ENCODE measurements around the gene LHFPL3. TPM values are rescaled to one million over a fixed set of nuclear protein-coding genes. Genes with fewer than 3 reads are reported as not detected.

Gene LHFPL3
- total RNA-seq, 1 donor, result not detected

DNA sequence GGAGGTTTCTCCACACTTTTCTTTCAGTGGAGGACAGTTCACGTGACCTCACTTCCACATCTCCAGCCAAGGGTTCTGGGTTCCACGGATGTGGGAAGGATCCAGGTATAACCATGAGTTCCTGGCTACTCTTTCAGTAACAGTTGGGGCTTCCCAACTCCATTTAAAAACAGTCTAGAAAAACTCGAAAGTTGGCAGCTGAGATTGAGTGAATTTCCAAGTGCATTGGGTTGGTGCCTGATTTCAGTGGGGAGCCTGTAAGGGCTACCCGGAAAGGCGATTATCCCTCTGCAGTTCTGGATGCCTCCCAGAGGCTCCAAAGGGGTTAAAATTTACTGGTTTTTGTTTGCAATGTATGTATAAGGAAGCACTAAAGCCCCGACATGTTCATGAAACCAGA lies 24.3 kb downstream of the LHFPL3 start:
- Histone ChIP-seq H3K4me1 (ENCODE audit: insufficient read depth, low read length) (no peaks in the 10 kb centered on the region), H3K9me3 (ENCODE audit: low read depth, low read length) (no peaks in the 10 kb centered on the region), H3K27me3 (ENCODE audit: insufficient read depth, low read length) (no peaks in the 10 kb centered on the region)

DNA sequence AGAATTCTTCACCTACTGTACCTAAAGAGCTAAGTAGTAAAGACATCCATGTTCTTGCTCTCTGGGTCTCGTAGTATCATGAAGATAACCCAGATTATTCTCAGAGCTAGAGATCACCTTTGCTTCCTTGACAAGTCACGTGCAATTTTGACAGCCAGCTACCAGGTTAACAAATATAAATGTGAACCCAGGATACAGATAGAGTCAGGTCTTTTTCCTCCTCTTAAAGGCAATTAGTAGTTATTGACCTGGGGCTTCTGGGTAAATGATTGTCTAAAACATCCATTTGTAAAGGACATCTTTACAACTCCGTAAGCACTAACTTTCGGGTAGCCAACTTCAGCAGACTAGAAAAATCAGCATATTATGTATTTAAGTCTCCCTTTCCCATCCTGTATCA lies 28.8 kb downstream of the LHFPL3 start:
- Histone ChIP-seq H3K9me3 (ENCODE audit: low read depth, low read length) (no peaks in the 10 kb centered on the region), H3K4me3 (ENCODE audit: low read length) (no peak overlapping the region), H3K27me3 (ENCODE audit: insufficient read depth, low read length) (no peaks in the 10 kb centered on the region), H3K4me1 (ENCODE audit: insufficient read depth, low read length) (no peaks in the 10 kb centered on the region)

More for the DNA sequence above, 24.3 kb downstream of the LHFPL3 start:
- H3K4me3 ChIP-seq (ENCODE audit: low read length), result no peak overlapping the region

DNA sequence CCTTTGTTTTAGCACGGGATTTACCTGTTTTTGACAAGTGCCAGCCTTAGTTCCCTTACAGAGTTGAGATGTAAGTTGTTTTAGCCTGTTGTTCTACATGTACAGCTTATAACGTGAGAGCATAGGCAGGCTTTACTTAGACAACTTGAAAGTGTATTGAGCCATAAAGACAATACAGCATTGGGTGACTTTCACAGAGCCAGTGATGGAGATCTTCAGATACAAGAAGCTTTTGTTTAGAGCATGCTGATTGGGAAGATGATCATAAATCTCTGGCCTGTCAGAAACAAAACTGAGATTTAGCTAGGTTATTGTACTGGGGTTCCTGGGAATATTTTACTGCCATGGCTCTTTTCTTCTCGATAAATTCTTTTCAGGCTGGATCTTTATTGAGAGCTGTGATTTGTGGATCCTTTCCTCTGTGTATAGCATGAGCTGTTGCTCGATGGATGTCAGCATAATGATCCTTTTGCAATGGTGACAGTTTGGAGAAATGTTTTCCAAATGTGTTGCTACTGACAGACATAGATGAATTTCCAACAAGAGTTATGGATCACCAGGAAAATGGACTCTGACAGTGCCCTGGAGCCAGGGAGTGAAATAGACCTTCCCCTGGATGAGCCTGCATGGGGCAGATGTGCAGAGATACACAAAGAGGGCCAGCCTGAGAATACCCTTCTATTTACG lies 30.2 kb downstream of the LHFPL3 start:
- no peaks in the 10 kb centered on the region for H3K4me1 ChIP-seq (ENCODE audit: insufficient read depth, low read length)
- H3K4me3 ChIP-seq (ENCODE audit: low read length), result no peak overlapping the region
- no peaks in the 10 kb centered on the region for H3K9me3 ChIP-seq (ENCODE audit: low read depth, low read length)
- no peaks in the 10 kb centered on the region for H3K27me3 ChIP-seq (ENCODE audit: insufficient read depth, low read length)

DNA sequence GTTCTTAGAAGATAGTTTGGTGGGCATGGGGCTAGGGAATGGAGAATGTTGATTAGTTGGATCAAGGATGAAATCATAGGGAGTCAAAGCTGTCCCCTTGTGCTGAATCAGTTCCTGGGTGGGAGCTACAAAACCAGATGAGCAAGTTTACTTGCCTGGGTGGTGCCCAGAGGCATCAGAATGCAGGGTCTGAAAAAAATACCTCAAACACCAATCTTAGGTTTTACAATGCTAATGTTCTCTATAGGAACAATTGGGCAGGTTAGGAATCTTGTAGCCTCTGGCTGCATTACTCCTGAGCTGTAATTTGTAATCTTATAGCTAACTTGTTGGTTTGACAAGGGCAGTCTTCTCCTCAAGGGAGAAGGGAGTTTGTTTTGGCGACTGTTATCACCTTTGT lies 34.4 kb downstream of the LHFPL3 start:
- Histone ChIP-seq H3K9me3 (ENCODE audit: low read depth, low read length) (no peaks in the 10 kb centered on the region), H3K4me1 (ENCODE audit: insufficient read depth, low read length) (no peaks in the 10 kb centered on the region), H3K4me3 (ENCODE audit: low read length) (no peak overlapping the region), H3K27me3 (ENCODE audit: insufficient read depth, low read length) (no peaks in the 10 kb centered on the region)

DNA sequence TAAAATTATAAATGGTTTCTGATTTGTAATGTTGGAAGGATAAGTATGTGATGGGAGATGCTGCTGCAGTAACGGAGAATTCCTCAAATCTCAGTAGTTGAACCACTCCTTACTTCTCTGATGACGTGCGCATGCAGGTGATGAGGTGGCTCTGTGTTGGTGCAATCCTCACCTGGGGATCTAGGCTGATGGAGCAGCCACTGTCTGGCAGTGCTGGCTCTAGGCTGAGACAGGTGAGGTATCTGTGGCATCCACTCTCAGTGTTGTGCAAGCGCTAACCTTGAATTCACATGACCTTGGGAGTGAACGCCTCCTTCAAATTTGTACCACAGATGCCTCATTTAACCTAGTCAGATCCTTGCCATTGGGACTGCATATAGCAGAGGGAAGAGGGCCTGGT lies 35.0 kb downstream of the LHFPL3 start:
- Histone ChIP-seq H3K4me1 (ENCODE audit: insufficient read depth, low read length) (no peaks in the 10 kb centered on the region), H3K9me3 (ENCODE audit: low read depth, low read length) (no peaks in the 10 kb centered on the region), H3K27me3 (ENCODE audit: insufficient read depth, low read length) (no peaks in the 10 kb centered on the region), H3K4me3 (ENCODE audit: low read length) (no peak overlapping the region)

DNA sequence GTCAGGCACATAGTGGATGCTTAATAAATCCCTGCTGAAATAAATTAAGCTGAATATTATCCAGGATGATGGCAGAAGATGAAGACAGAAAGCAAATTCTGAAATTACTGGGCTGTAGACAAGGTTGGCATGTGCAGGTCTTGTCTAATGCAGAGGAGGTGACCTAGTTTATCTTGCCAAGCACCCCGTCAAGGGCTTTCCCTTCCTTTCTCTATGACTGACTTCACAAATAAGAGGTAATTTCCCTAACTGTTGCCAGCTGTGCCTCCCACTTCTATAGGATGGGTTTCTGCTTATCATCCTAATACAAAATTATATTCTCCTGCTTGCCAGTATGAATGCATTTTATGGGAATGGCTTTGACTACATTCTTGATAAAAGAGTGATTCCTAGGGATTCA lies 38.0 kb downstream of the LHFPL3 start:
- Histone ChIP-seq H3K4me3 (ENCODE audit: low read length) (no peak overlapping the region), H3K4me1 (ENCODE audit: insufficient read depth, low read length) (no peaks in the 10 kb centered on the region), H3K9me3 (ENCODE audit: low read depth, low read length) (no peaks in the 10 kb centered on the region), H3K27me3 (ENCODE audit: insufficient read depth, low read length) (no peaks in the 10 kb centered on the region)

DNA sequence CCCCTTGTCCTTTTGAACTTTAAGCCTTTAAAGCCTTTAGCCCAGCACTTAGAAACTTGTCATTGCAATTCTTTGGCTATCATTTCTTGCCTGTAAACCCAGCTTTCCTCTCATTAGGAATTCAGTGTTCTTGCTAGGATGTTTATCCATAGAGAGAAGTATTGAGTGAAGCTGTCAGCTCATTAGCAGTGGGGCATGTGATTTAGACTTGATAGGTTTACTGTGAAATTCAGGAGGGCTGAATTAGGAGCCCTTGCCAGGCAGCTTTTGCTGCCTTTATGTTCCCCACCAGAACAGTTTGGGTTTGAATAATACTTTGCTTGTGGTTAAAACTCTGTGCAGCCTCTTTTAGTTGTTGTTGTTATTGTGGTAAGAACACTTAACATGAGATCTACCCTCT lies 39.5 kb downstream of the LHFPL3 start:
- Histone ChIP-seq H3K9me3 (ENCODE audit: low read depth, low read length) (no peaks in the 10 kb centered on the region), H3K4me3 (ENCODE audit: low read length) (no peak overlapping the region), H3K4me1 (ENCODE audit: insufficient read depth, low read length) (no peaks in the 10 kb centered on the region), H3K27me3 (ENCODE audit: insufficient read depth, low read length) (no peaks in the 10 kb centered on the region)

DNA sequence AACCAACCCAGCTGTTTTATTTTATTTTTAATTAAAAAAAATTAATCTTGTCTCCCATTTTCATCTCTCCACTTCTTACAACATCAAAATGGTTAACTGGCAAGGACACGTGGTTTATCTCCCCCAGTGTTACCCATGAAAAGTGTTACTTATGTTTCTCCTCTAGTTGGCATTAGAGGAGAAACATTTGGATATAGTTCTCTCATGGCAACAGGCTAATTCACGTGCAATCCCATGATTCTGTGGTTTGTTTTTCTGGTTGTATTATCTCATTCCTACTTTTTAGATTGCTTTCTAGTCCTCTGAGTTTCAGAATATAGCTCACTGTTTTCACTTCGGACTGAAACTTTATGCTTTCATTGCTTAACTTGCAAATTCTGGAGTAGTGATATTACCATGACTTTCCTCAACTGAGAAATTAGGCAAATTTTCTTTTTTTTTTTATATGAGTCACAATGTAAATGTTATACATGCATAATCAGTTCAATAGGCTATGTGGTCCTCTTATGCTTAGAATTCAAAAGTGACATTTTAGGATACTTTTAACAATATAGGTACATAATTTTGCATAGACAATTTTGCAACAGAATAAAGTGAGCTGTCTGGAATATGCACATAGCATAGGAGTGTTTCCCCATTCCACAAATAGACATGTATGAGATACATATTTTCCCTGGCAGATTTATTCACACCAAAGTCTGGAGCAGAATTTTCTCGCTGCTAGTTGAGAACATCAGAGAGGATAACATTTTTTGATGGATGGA lies 43.0 kb downstream of the LHFPL3 start:
- H3K4me1 ChIP-seq (ENCODE audit: insufficient read depth, low read length), result no peaks in the 10 kb centered on the region

DNA sequence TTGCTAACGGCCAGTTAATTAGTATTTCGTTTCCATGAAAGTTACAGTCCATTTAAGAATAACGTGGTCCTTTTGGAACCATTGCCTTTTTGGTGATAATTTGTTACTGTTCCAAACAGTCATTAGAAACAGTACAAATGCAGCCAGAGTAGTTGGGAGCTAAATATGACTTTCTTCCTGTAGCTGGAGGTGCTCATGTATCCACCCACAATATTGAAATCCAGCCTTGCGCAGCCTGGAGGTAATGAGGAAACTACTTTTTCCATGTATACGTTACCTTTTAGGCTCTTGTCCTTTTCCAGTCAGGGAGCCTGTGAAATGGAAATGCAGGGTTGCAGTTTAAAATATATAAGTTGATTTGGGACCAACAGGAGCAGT lies 43.6 kb downstream of the LHFPL3 start:
- no peaks in the 10 kb centered on the region for H3K27me3 ChIP-seq (ENCODE audit: insufficient read depth, low read length)
- no peaks in the 10 kb centered on the region for H3K9me3 ChIP-seq (ENCODE audit: low read depth, low read length)
- no peak overlapping the region for H3K4me3 ChIP-seq (ENCODE audit: low read length)
- H3K4me1 ChIP-seq (ENCODE audit: insufficient read depth, low read length), result no peaks in the 10 kb centered on the region

More for the DNA sequence above, 43.0 kb downstream of the LHFPL3 start:
- Histone ChIP-seq H3K4me3 (ENCODE audit: low read length) (no peak overlapping the region), H3K9me3 (ENCODE audit: low read depth, low read length) (no peaks in the 10 kb centered on the region), H3K27me3 (ENCODE audit: insufficient read depth, low read length) (no peaks in the 10 kb centered on the region)

DNA sequence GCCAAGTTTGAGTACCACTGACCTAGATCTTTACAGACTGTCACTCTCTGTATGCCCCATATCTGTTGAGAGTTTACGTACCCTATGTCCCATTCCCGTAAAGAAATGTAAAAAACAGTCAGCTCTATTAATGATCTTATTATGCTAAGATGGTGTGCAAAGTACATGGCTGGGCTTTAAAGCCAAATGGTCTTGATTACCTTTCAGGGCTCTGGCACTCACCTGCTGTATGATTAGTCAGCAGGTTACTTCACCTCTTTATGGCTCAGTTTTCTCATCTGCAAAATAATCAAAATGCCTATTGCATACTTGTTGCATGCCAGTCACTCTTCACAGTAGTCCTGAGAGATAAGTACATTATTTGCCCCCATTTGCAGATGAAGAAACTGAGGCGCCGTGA lies 54.2 kb downstream of the LHFPL3 start:
- no peak overlapping the region for H3K4me3 ChIP-seq (ENCODE audit: low read length)
- no peaks in the 10 kb centered on the region for H3K27me3 ChIP-seq (ENCODE audit: insufficient read depth, low read length)
- no peaks in the 10 kb centered on the region for H3K4me1 ChIP-seq (ENCODE audit: insufficient read depth, low read length)
- peaks cover 5% of the 10 kb centered on the region for H3K9me3 ChIP-seq (ENCODE audit: low read depth, low read length)

DNA sequence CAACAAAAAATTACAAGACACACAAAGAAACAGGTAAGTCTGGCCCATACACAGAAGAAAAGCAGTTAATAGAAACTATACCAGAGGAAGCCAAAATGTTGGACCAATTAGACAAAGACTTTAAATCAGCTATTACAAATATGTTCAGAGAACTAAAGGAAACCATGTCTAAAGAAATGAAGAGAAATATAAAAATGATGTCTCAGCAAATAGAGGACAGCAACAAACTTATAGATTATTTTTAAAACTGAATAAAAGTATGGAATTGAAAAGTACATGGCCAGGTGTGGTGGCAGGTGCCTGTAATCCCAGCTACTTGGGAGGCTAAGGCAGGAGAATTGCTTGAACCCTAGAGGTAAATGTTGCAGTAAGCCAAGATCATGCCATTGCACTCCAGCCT lies 58.5 kb downstream of the LHFPL3 start:
- Histone ChIP-seq H3K27me3 (ENCODE audit: insufficient read depth, low read length) (no peaks in the 10 kb centered on the region), H3K4me3 (ENCODE audit: low read length) (no peak overlapping the region), H3K4me1 (ENCODE audit: insufficient read depth, low read length) (no peaks in the 10 kb centered on the region), H3K9me3 (ENCODE audit: low read depth, low read length) (peaks cover 5% of the 10 kb centered on the region)

DNA sequence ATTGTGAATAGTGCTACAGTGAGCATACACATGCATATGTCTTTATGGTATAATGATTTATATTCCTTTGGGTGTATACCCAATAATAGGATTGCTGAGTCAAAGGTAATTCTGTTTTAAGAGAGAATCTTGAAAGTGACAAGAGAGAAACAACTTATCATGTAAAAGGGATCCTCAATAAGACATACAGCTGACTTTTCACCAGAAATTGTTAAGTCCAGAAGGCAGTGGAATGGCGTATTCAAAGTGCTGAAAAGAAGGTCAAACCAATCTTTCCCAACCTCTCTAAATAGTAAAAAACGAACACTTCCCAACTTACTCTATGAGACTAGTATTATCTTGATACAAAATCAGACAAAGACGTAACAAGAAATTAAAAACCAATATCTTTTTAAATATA lies 59.8 kb downstream of the LHFPL3 start:
- H3K9me3 ChIP-seq (ENCODE audit: low read depth, low read length), result peaks cover 5% of the 10 kb centered on the region
- H3K4me1 ChIP-seq (ENCODE audit: insufficient read depth, low read length), result no peaks in the 10 kb centered on the region
- H3K4me3 ChIP-seq (ENCODE audit: low read length), result no peak overlapping the region
- H3K27me3 ChIP-seq (ENCODE audit: insufficient read depth, low read length), result no peaks in the 10 kb centered on the region

DNA sequence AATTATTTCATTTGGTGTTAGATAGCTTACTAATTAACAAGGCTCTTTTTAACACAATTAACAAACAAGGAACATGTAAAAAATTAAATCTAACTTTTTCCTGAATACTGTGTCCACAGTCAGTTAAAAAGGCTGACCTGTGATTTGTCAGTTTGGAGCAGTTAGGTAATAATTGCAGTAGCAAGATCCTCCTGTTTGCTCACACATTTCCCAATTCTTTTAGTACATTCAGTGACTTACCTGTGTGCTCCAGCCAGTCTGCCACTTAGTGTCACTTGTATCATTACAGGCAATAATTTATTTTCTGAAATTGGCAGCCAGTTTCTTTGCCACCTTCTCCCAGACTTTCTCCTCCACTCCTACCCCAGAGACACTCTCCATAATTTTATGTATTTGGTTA lies 66.8 kb downstream of the LHFPL3 start:
- H3K4me3 ChIP-seq (ENCODE audit: low read length), result no peak overlapping the region
- H3K27me3 ChIP-seq (ENCODE audit: insufficient read depth, low read length), result no peaks in the 10 kb centered on the region
- no peaks in the 10 kb centered on the region for H3K9me3 ChIP-seq (ENCODE audit: low read depth, low read length)
- no peaks in the 10 kb centered on the region for H3K4me1 ChIP-seq (ENCODE audit: insufficient read depth, low read length)

DNA sequence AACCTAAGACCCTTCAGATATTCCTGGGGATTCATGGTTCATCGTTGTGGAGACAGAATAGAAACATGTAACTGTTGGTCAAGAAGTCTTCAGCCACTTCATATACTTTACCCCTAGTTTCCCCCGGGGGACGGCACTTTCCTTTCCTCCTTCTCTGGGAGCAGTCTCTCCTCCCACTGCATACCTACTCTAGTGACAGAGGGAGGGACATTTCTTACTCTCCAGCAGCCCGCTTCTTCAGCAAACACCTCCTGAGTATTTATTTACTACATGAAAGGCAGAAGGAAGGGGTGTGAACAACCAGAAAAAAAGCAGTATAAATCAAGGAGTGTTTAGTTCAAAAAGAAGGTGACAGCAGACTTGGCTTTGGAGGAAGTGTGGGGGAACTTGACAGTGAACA lies 69.0 kb downstream of the LHFPL3 start:
- no peaks in the 10 kb centered on the region for H3K4me1 ChIP-seq (ENCODE audit: insufficient read depth, low read length)
- H3K4me3 ChIP-seq (ENCODE audit: low read length), result no peak overlapping the region
- no peaks in the 10 kb centered on the region for H3K9me3 ChIP-seq (ENCODE audit: low read depth, low read length)
- no peaks in the 10 kb centered on the region for H3K27me3 ChIP-seq (ENCODE audit: insufficient read depth, low read length)

DNA sequence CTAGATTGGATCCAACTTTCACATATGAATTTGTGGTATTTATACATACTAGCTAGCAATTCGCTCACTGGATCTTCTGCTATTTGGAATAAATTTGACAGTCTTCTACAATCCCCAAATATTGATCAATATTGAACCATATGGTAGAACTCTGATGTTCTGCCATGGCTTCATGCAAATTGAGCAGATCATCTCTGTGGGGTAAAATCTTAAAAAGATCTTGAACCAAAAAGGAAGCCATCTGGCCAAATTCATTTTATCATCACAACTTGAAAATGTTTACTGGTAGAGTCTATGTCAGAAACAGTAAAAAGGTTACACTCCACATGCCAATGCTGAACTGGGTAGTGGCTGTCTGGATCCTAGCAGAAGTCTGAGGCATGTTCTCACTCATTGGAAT lies 80.0 kb downstream of the LHFPL3 start:
- H3K27me3 ChIP-seq (ENCODE audit: insufficient read depth, low read length), result no peaks in the 10 kb centered on the region
- no peak overlapping the region for H3K4me3 ChIP-seq (ENCODE audit: low read length)
- H3K9me3 ChIP-seq (ENCODE audit: low read depth, low read length), result no peaks in the 10 kb centered on the region
- no peaks in the 10 kb centered on the region for H3K4me1 ChIP-seq (ENCODE audit: insufficient read depth, low read length)

DNA sequence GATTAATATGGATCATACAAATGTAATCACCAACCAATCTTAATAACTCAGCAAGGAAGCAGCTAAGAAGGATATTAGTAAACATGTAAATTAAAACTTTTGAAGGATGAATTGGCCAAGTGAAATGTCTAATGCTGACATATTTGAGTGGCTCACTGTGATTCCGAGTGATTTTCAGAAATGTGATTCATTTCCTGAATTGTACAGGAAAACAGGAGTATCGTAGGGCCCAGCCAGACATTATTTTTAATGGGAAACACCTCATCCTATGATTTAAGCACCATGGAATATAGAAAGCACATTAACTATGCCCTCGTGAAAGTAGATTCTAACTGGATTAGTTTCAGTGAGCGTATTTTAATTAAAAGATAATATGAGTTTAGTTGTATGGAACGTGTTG lies 82.3 kb downstream of the LHFPL3 start:
- H3K27me3 ChIP-seq (ENCODE audit: insufficient read depth, low read length), result no peaks in the 10 kb centered on the region
- H3K9me3 ChIP-seq (ENCODE audit: low read depth, low read length), result no peaks in the 10 kb centered on the region
- H3K4me3 ChIP-seq (ENCODE audit: low read length), result no peak overlapping the region
- no peaks in the 10 kb centered on the region for H3K4me1 ChIP-seq (ENCODE audit: insufficient read depth, low read length)

Measured in mononuclear cell (primary cell).